Measurements from ENCODE around the gene NUS1.
"Not testable (repeated sequence)": the region's sequence is repeated elsewhere in the genome, so short reads cannot be mapped to it uniquely, and the experiment has no call there.

The NUS1 gene

DNA sequence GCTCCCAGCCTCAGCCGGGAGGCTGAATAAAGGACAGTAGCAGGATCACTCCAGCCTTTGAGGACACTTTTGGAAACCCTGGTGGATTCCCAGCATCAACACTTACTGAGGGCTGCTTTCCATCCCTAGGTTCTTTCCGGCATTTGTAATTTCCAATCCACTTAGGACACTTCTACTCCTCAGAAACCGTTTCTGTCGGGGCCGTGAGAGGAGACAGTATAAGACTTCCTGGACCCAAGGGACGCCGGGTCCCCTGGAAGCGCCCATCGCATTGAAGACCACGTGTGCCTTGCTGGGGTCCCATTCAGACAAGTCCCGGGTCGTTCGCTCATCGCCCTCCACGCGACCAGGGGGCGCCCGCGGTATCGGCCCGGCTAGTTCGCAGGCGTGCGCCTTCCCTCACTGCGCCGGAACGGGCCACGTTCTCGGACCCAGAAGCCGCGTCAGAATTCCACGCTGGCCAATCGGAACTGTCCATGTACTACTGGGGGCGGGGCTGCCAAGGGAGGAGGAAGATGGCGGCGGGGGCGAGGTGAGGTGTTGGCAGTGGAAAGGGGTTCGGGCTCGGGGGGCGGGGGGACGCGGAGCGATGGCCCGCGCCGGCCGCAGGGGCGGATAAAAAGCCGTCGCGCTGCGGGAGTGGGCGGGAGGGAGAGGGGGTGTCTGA, at the start of gene NUS1:
Gene NUS1, plus strand, starts transcription at position 479 of the 667 bp plus-strand sequence. CDS start 202 bp downstream, outside the sequence.
- DNase-seq (ENCODE audit: low read depth) = peak; percentile 96

DNA sequence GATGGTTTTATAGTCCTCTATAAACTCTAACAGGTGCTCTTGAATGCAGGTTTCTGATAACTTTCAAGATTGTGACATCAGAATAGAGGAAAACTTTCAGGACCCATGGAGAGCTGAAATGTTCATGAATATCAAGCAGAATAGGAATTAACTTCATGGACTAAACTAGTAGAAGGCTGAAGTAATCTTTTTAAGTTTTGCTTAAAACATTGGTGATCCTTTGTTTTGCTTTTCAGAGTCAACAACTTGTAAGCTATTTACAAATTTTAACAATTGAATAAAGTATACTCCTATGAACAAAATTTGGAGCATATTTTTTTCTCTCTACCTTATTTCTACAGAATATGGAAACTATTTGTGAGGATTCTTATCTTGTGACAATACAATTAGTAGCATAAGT, 47.7 kb upstream of the NUS1 start:
- DNase-seq (ENCODE audit: low read depth) = no peak

DNA sequence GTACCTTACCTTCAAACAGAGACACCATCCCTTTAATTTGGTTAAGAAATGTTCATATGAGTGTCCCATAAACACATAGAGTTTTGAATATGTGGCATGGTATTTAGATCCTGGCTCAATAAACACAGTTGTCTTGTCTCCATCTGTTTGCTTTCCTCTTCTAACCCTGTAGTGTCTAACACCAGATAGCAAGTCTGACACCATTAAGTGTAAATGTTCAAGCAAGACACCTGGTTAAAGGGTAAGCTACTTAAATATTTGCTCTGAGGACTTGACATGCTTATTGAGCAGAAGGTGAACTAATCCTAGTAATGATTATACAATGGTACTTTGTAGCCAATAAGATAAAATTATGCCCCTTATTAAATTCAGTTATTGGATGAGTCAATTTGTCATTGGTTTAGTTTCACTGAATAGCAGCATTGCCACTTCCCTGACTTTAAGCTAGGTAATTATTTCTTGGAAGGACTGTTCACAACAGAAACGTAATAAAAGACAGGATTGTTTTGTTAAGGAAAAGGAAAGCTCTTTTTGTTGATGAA, 46.1 kb upstream of the NUS1 start:
- no peak for DNase-seq (ENCODE audit: low read depth)

DNA sequence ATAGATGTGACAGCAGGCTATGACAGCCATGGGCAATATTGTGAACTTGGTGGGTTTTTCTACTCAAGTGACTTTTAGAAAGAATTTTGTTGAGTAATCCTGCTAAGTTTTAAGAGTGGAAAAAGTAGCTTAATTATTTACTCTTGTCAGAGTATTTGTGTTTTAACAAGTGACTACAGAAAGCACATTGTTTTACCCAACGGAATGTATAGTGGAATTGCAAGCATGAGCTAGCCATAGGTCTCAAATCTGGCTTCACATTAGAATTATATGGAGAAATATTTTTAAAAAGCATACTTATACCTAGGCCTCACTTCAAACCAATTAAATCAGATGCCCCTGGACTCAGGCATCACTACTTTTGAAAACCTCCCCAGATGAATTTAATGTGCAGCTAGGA, 37.5 kb upstream of the NUS1 start:
- DNase-seq (ENCODE audit: low read depth) = no peak

DNA sequence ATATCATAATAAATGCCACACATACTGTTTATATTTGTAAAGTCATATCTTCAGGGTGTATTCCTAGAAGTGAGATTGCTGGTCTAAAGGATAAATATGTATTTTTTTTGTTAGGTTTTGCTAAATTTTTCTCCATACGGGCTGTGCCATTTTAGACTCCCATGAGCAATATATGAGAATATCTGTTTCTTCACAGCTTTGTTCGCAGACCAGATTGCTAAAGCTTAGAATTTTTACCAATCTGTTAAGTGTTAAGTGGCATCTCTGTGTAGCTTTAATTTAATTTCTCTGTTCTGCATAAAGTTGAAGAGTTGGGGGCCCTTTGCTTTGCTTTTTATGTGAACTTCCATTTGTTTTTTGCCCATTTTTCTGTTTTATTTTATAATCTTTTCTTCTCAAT, 32.3 kb upstream of the NUS1 start:
- DNase-seq (ENCODE audit: low read depth) = no peak

DNA sequence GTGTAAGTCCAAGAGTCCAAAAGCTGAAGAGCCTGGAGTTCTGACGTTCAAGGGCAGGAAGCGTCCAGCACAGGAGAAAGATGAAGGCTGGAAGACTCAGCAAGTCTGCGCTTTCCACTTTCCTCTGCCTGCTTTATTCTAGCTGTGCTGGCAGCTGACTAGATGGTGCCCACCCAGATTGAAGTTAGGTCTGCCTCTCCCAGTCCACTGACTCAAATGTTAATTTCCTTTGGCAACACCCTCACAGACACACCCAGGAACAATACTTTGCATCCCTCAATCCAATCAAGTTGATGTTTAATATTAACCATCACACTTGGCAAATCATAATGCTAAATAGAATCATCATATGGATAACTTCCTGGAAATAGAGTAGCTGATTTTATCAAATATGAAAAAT, 23.3 kb upstream of the NUS1 start:
- not testable (repeated sequence) for DNase-seq (ENCODE audit: low read depth)

DNA sequence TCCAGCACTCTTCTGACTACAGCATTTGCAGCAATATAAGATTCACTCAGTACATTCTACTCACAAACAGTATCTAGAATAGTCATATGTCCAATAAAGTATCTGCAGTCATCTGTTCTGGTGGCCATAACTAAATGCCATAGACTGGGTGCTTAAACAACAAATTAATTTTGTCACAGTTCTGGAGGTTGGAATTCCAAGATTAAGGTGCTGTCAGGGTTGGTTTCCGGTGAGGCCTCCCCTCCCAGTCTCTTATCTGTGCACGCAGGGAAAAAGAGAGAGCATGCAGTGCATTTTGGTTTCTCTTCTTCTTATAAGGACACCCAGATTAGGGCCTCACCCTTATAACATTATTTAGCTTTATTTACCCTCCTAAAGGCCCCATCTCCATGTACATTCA, 21.3 kb upstream of the NUS1 start:
- DNase-seq (ENCODE audit: low read depth) = no peak

DNA sequence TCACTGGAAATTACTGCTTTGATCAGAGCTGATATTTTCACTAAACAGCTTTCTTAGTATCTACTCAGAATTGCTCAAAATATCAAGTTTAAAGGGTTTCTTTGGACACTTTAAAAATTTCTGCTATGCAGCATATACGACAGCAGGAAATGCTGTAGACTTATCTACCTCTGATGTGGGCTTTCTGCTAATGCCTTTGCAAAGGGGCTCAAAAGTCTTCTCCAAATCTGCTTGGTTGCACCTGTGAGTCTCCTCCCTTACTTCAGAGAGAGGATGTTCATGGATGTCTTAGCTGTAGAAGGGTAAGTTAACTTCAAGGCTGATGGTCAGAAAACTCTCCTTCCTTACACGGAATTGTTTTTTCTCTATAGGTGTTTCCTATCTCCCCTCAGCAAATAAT, 19.9 kb upstream of the NUS1 start:
- DNase-seq (ENCODE audit: low read depth) = no peak

DNA sequence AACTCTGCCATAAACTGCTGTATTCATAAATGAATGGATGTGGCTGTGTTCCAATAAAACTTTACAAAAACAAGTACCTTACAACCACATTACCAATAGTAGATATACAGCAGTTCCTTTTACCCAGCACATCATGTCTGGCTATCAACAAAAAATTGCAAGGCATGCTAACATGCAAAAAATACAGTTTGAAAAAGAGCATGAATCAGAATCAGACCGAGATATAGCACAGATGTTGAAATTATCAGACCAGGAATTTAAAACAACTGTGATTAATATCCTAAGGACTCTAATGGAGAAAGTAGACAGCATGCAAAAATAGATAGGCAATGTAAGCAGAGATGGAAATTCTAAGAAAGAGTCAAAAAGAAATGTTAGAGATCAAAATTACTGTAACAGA, 8.4 kb upstream of the NUS1 start:
- no peak for DNase-seq (ENCODE audit: low read depth)

DNA sequence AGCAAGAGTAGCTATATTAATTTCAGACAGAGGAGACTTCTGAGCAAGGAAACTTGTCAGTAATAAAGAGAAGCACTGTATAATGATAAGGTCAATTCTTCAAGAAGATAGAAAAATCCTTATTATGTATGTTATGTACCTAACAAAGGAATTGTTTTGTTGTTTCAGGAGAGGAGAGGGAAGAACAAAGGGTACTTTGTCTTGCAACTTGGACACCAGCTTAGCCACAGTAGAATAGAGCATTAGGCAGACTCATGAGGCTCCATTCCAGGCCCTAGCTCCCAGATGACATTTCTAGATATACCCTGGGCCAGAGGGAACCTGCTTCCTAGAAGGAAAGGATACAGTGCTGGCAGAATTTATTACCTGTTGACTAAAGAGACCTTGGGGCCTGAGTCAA, 6.5 kb upstream of the NUS1 start:
- DNase-seq (ENCODE audit: low read depth) = no peak

DNA sequence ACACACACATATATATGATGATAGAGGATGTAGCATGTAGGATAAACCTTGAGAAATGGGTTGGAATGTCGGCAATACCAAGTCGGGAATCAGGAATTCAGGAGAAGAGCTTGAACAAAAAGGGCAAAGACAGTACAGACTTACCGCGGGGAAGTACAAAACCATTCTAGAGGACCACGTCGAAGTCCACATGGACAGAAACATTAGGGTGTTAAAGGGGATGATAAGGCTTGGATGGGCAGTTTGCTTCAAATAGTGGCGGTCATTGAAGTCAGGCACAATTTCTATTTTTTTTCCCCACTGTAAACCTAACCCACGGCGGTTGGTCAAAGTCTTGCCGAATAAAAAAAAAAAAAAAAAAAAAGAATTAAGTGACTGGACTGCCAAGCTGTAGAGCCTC, 766 bp upstream of the NUS1 start:
- DNase-seq (ENCODE audit: low read depth) = no peak

DNA sequence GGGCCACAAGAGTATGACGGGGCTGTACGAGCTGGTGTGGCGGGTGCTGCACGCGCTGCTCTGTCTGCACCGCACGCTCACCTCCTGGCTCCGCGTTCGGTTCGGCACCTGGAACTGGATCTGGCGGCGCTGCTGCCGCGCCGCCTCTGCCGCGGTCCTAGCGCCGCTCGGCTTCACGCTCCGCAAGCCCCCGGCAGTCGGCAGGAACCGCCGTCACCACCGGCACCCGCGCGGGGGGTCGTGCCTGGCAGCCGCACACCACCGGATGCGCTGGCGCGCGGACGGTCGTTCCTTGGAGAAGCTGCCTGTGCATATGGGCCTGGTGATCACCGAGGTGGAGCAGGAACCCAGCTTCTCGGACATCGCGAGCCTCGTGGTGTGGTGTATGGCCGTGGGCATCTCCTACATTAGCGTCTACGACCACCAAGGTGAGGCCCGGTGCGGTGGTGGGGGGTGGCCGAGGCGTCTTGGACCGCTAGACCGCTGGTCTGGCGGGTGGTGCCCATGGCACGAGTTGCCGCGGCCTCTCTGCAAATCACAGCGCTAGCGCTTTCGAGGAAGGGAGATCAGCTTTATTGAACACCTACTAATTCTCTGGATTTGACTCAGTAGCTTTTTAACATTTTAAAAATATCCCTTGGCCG, 511 bp downstream of the NUS1 start:
- DNase-seq (ENCODE audit: low read depth) = not testable (repeated sequence)

DNA sequence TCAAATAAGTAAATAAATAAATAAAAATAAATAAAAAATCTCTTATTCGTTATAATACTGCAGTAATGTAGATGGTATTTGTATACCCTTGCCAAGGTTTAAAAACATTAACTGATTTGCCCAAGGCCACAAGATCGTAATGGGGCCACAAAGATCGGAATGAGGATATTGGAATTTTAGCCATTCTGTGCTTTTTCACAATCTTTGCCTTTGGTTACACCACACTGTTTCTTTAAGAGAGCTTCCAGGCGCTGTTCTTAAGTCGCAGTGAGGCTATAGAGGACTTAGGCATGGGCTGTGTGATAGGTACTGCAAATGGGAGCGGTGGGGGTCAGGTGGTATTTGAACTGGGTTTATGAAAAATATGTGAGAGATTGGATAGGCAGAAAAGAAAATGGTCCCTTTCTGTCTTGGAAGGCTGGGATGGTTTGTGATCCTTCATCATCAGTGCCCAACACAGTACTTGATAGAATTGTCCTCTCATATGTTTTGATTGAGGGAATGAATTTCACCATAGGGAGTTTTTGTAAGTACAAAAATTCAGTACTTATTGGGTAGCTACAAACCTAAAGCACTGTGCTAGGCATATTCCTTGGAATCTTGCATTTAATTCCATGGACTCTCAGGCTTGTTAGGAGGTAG, 1.4 kb downstream of the NUS1 start:
- no peak for DNase-seq (ENCODE audit: low read depth)

DNA sequence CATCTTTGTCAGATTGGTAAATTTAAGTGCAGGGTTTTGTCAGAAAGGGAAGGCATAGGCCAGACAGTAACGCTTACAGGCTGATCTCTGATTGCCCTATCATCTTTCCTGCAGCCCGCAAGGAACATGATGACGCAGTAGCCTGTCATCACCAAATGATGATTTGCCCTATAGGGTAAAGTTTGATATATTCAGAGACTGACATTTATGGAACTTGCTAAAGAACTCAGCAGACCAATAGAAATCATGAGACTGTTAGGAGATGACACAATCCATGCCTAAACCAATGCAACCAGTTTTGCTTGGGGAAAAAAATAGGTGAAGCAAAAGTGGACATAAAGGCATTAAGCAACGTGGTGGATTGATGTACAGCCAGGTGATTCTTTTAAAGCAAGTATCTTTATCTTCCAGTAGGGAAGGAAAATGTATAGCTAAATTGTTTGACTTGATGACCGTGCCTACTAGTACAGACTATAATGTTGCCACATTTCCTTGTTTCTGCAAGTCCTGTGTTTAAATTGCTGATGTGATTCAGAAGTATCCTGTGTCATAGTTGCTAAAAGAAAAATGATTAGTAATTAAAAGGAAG, 2.4 kb downstream of the NUS1 start:
- DNase-seq (ENCODE audit: low read depth) = peak; percentile 5

DNA sequence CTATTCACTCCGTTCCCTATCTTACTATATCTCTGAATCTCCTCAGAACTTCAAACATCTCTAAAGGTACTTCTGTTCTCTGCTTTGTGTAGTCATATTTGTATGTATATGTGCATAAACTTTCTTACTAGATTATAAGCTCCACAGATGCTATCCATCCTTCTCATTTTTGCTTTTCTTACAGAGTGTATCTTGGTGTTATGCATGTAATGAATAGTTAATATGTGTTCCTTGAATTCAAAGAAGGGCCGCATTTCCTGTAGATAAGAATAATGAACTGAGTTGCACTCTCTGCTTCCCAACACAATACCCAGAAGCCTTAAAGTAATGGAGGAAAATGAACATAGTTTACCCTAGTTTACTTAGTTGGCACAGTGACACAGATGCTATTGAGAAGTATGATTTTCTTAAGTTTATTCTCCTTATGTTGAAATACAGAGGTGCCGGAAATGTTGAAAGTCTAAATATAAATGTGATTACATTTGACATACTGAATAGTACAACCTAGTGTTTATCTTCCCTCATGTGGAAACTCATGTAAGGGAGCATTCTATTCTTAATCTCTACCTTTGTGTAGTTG, 6.0 kb downstream of the NUS1 start:
- no peak for DNase-seq (ENCODE audit: low read depth)

DNA sequence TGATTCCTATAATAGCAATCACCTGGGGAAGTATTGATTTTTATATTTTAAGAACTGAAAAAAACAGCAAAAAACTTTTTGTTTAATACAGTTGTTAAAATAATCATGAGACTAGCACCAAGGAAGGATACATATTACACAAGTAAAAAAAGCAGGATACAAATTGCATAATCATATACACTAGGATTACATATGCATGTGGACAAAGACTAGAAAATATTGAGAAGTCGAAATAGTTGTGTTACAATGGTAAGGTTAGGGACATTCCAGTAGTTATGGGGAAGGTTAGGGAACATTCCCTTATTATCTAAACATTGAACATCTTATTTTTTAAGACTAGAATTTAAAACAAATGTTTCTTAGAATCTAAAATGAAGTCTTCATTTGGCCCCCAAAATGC, 9.5 kb downstream of the NUS1 start:
- no peak for DNase-seq (ENCODE audit: low read depth)

DNA sequence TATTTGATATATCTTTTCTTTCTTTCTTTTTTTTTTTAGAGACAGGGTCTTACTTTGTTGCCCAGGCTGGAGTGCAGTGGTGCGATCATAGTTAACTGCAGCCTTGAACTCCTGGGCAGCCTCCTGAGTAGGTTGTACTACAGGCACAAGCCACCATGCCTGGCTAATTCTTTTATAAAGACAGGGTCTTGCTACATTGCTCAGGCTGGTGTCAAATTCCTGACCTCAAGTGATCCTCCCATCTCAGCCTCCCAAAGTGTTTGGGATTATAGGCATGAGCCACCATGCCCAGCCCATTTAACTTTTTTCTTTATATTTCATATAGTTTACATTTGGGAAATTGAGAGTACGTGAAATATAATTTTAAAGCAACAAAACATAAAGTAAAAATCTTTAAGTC, 10.1 kb downstream of the NUS1 start:
- DNase-seq (ENCODE audit: low read depth) = no peak

DNA sequence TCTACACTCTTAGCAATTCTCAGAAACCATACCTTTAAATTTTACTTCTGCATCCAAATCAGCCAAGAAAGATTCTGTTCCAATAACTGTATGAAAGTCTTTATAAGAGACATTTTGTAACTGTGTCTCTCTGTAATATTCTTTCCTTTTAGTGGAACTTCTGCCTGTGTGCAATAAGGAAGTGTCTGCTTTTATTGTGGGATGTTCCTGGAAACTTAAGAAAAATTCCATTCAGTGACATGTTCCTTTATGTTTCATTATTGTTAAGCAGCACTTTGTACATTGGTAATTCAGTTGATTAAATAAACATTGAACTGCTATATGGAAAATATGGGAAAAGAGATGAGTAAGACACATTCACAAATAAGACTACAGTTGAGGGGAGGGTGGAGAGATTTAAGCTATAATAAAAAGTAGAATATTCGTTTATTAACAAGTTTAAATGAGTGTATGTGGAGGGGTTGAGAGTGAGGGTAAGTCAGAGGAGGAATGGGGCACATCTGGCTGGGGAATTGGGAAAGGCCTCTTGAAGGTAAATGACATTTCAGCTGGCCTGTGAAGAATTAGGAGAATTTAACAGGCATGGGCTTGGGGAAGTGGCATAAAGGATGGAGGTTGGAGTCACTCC, 11.9 kb downstream of the NUS1 start:
- no peak for DNase-seq (ENCODE audit: low read depth)

DNA sequence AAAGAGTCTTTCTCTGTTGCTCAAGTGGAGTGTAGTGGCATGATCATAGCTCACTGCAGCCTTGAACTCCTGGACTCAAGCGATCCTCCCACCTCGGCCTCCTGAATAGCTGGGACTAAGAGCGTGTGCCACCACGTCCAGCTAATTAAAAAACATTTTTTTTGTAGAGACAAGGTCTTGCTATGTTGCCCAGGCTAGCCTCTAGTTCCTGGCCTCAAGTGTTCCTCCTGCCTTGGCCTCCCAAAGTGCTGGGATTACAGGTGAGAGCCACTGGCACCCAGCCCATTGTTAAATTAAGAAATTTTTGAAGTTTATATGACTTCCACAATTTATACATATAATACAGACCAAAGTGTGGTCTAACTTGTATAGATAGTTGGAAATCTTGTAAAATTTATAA, 14.3 kb downstream of the NUS1 start:
- DNase-seq (ENCODE audit: low read depth) = not testable (repeated sequence)

DNA sequence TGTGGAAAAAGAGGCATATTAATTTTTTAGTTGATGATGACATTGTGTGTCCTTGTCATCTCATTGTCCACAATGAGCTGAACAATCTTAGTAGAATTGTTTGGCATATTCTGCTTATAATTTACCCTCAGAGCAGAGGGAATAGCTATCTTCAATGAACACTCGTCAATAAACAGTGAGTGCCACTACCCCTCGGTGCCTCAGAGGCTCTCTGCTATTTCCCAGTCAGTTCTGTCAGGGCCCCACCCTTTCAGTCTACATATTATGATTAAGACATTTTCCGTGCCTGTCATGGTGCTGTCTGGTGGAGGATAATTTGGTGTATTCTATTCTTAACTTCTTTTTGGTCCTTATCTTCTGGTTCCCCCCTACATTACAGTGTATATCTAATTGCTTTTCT, 31.2 kb downstream of the NUS1 start:
- no peak for DNase-seq (ENCODE audit: low read depth)

DNA sequence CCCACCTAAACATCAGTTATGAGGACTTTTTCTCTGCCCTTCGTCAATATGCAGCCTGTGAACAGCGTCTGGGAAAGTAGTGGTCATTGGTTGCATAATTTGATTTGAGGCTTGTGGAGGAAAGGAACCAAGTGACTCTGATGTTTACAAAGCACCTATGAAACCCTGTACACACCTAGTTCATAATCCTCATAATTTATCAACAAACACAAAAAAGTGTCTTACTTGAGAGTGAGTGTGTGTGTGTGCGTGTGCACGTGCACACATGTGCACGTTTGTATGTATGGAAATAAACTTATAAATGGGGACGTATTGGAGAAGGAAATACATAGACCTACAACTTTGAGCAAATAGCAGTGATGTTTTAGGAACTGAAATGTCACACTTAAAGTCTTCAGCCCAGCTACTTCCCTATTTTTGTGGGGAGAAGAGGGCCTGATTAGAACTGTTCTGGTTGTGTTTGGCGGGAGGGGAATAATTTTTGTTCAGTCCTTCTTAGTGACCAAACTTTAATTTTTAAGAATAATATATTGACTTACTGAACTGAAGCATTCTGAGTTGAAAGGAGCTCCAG, 31.8 kb downstream of the NUS1 start:
- DNase-seq (ENCODE audit: low read depth) = not testable (repeated sequence)

DNA sequence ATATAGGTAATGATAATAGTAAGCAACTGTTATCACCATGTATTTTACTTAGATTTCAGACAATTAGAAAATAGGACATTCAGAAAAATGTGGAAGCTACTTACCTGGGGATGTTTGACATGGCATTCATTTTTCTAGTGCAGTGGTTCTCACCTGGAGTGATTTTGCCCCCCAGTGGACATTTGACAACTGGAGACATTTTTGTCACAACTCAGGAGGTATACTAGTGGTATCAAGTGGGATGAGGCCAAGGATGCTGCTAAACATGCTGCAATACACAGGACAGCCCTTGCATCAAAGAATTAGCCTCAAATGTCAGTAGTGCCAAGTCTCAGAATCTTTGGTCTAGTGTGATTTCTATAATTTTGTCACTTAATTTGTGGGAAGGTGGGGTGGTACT, 36.1 kb downstream of the NUS1 start:
- DNase-seq (ENCODE audit: low read depth) = no peak
